Muscle layer of colon (tissue), 2 donors: ENCODE results near the gene ANO2.

Experiments used
- H3K27ac ChIP-seq: one replicate; pipeline ENCODE4 v1.7.0; 2013; ENCODE audit warnings: low read depth, mild to moderate bottlenecking, low read length, moderate library complexity
- H3K27me3 ChIP-seq, 2 donors: one replicate each; pipeline ENCODE4 v1.7.0; 2013; ENCODE audit warnings: low read length in 2 of 2, mild to moderate bottlenecking in 2 of 2; ENCODE audit not compliant: insufficient read depth in 2 of 2, control insufficient read depth in 1 of 2
- H3K36me3 ChIP-seq: one replicate; pipeline ENCODE4 v1.7.0; 2013; ENCODE audit warnings: mild to moderate bottlenecking, low read length; ENCODE audit not compliant: insufficient read depth
- H3K4me1 ChIP-seq: one replicate; pipeline ENCODE4 v1.7.0; 2013; ENCODE audit warnings: mild to moderate bottlenecking, low read length; ENCODE audit not compliant: insufficient read depth
- H3K4me3 ChIP-seq, 2 donors: one replicate each; pipeline ENCODE4 v1.7.0; 2013; ENCODE audit warnings: low read length in 2 of 2, low read depth in 1 of 2, mild to moderate bottlenecking in 1 of 2, moderate library complexity in 1 of 2
- H3K9ac ChIP-seq: one replicate; pipeline ENCODE4 v1.7.0; 2013; ENCODE audit warnings: low read length
- H3K9me3 ChIP-seq: one replicate; pipeline ENCODE4 v1.7.0; 2013; ENCODE audit warnings: mild to moderate bottlenecking, low read length
- donor health status: abdominal sarcoma.
- donor health status: Adenocarcinoma of cecum.

Gene ANO2

GRCh38 chr12:5650829-5651461, 294.1 kb downstream of the ANO2 start:
- Histone ChIP-seq H3K27me3 (peaks cover 0 to 4% of the 10 kb centered on the region in 2 donors), H3K9ac (no peak overlapping the region), H3K9me3 (no peaks in the 10 kb centered on the region), H3K4me3 (no peak overlapping the region), H3K4me1 (no peaks in the 10 kb centered on the region), H3K36me3 (no peaks in the 10 kb centered on the region), H3K27ac (no peak overlapping the region)

GRCh38 chr12:5650281-5650680, 294.8 kb downstream of the ANO2 start:
- Histone ChIP-seq H3K9me3 (no peaks in the 10 kb centered on the region), H3K4me3 (no peak overlapping the region), H3K36me3 (no peaks in the 10 kb centered on the region), H3K27me3 (peaks cover 0 to 4% of the 10 kb centered on the region in 2 donors), H3K4me1 (no peaks in the 10 kb centered on the region), H3K27ac (no peak overlapping the region), H3K9ac (no peak overlapping the region)

GRCh38 chr12:5648692-5649359, 296.2 kb downstream of the ANO2 start:
- Histone ChIP-seq H3K4me3 (no peak overlapping the region), H3K27ac (no peak overlapping the region), H3K36me3 (no peaks in the 10 kb centered on the region), H3K4me1 (no peaks in the 10 kb centered on the region), H3K27me3 (no peaks in the 10 kb centered on the region), H3K9me3 (no peaks in the 10 kb centered on the region), H3K9ac (no peak overlapping the region)

DNA sequence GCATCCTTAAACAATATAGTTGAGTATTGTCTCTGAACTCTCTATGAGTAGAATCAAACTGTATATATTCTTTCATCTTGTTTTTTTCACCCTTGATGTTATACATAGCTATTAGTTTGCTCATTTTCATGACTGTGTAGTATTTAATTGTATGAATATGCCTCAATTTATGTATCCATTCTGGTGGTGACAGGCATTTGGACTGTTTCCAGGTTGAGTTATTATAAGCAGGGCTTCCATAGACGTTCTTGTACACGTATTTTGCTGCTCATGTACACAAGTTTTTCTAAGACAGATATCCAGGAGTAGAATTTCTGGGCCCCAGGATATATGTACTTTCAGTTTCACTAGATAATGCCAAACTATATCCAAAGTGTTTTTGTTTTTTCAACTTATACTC, 301.8 kb downstream of the ANO2 start:
- Histone ChIP-seq H3K9me3 (no peaks in the 10 kb centered on the region), H3K27ac (no peak overlapping the region), H3K36me3 (no peaks in the 10 kb centered on the region), H3K9ac (no peak overlapping the region), H3K4me3 (no peak overlapping the region), H3K4me1 (no peaks in the 10 kb centered on the region), H3K27me3 (no peaks in the 10 kb centered on the region)

- H3K9me3 ChIP-seq = no peaks in the 10 kb centered on the region
- no peaks in the 10 kb centered on the region for H3K27me3 ChIP-seq
- H3K4me1 ChIP-seq = no peaks in the 10 kb centered on the region
- H3K4me3 ChIP-seq = no peak overlapping the region
- H3K36me3 ChIP-seq = no peaks in the 10 kb centered on the region
- H3K27ac ChIP-seq = no peak overlapping the region
- no peak overlapping the region for H3K9ac ChIP-seq
Measured at GRCh38 chr12:5637698-5638097, 307.4 kb downstream of the ANO2 start.

- Histone ChIP-seq H3K9me3 (no peaks in the 10 kb centered on the region), H3K27me3 (no peaks in the 10 kb centered on the region), H3K27ac (no peak overlapping the region), H3K4me3 (no peak overlapping the region), H3K9ac (no peak overlapping the region), H3K36me3 (no peaks in the 10 kb centered on the region), H3K4me1 (no peaks in the 10 kb centered on the region)
Measured at GRCh38 chr12:5636907-5637306, 308.2 kb downstream of the ANO2 start.

- Histone ChIP-seq H3K9me3 (no peaks in the 10 kb centered on the region), H3K27me3 (no peaks in the 10 kb centered on the region), H3K36me3 (no peaks in the 10 kb centered on the region), H3K9ac (no peak overlapping the region), H3K4me3 (no peak overlapping the region), H3K27ac (no peak overlapping the region), H3K4me1 (no peaks in the 10 kb centered on the region)
Measured at GRCh38 chr12:5633106-5633505, 312.0 kb downstream of the ANO2 start.

DNA sequence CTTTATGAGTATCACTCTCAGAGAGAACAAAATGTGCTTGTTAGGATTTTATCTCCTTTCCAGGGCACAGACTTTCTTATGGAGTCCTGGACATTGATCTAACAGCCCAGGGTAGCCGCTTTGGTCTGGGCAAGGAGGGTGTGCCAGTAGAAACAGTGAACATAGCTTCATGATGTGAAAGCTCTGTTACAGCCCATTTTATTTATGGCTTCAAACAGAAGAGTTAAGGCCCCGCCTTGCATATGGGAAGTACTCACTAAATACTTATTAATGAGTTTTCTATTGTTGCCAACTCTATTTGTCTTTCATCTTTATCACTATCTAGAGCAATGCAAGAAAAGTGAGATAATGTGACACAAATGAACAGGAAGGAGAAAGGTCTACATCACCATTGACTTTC, 312.6 kb downstream of the ANO2 start:
- Histone ChIP-seq H3K4me1 (no peaks in the 10 kb centered on the region), H3K36me3 (no peaks in the 10 kb centered on the region), H3K27ac (no peak overlapping the region), H3K9me3 (no peaks in the 10 kb centered on the region), H3K9ac (no peak overlapping the region), H3K4me3 (no peak overlapping the region), H3K27me3 (no peaks in the 10 kb centered on the region)

DNA sequence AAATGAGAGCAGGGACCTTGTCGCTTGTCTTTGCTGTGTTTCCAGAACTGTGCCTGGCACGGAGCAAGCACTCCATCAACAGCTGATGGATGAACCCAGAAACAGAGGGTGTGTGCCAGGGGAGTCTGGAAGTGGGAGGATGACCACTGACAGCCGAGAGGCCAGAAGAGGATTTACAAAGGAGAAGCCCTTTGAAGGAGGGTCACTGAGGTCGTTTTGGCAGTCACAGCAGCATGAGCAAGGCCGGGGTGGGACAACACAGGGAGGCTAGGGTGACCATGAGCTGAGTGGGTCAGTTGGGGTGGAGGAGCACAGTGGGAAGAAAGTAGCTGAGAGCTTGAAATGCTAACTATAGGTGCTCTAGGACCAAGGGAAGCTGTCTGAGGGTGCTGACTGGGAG, 313.6 kb downstream of the ANO2 start:
- Histone ChIP-seq H3K4me1 (no peaks in the 10 kb centered on the region), H3K4me3 (no peak overlapping the region), H3K9ac (no peak overlapping the region), H3K27me3 (no peaks in the 10 kb centered on the region), H3K36me3 (no peaks in the 10 kb centered on the region), H3K27ac (no peak overlapping the region), H3K9me3 (no peaks in the 10 kb centered on the region)

DNA sequence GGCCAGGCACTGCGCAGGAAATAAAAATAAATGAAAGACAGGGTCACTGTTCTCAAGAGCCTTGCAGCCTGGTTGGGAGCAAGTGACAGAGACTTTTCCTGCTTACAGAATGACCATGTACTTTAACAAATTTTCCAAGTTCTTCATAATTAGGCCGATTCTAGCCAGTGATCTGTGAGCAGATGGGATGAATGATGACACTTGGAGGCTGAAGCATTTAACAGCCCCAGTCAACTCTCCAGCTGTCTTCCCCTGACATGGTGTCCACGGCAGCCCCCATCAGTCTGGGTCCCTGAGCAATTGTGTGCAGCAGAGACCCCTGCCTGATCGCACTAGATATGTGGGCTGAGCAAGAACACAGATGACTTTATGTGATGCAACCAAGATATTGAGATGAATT, 314.3 kb downstream of the ANO2 start:
- H3K4me3 ChIP-seq = no peak overlapping the region

DNA sequence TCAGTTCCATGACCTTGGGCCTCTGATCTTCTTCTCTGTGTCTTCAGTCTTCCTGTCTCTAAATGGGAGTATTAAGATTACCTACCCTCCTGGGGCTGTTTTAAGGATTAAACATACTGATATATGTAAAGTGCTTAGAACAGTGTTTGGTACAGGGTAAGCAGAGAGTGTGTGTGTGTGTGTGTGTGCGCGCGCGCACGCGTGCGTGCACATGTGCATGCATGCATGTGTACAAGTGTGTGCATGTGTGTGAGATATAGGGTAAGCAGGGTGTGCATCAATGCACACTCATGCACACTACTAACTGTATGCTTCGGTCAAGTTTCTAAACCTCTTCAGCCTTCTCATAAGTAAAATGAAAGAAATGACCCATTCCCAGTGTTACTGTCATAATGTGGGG, 316.6 kb downstream of the ANO2 start:
- Histone ChIP-seq H3K36me3 (no peaks in the 10 kb centered on the region), H3K4me3 (no peak overlapping the region)

More for the DNA sequence above, 314.3 kb downstream of the ANO2 start:
- H3K27ac ChIP-seq = no peak overlapping the region
- no peaks in the 10 kb centered on the region for H3K36me3 ChIP-seq
- H3K9ac ChIP-seq = no peak overlapping the region
- H3K9me3 ChIP-seq = no peaks in the 10 kb centered on the region
- H3K4me1 ChIP-seq = no peaks in the 10 kb centered on the region
- H3K27me3 ChIP-seq = no peaks in the 10 kb centered on the region

DNA sequence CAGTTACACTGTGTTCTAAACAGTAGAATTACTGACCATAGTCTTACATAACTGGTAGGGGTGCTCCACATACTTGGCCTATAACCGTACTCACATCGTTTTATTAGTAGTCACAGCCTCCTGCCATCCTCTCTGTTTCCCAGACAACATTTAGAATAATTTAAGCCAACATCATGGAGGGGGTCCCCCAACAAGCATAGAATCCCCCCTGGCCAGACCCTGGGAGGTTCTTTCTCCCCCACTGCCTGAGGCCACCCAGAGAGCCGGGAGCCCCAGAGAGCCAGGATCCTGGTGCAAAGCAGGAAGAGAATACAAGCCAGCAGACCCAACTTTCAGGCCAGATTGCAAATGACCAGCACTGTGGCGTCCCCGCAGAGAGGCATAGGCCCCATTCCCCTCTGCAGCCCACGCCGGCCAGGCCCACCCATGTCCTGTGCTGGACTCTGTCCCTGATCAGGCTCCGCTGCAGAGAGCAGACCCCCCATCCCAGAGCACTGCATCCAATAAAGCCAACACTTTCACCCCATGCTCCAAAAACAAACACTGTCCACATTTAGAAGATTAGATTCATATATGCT, 317.9 kb downstream of the ANO2 start:
- Histone ChIP-seq H3K9me3 (no peaks in the 10 kb centered on the region), H3K27me3 (no peaks in the 10 kb centered on the region), H3K27ac (no peak overlapping the region), H3K4me1 (no peaks in the 10 kb centered on the region), H3K9ac (no peak overlapping the region), H3K4me3 (no peak overlapping the region), H3K36me3 (no peaks in the 10 kb centered on the region)

More for the DNA sequence above, 316.6 kb downstream of the ANO2 start:
- H3K27ac ChIP-seq = no peak overlapping the region
- H3K27me3 ChIP-seq = no peaks in the 10 kb centered on the region
- no peaks in the 10 kb centered on the region for H3K4me1 ChIP-seq
- no peak overlapping the region for H3K9ac ChIP-seq
- no peaks in the 10 kb centered on the region for H3K9me3 ChIP-seq
